Psoas muscle (tissue), 8 donors: ENCODE results near the gene OSCP1. TPM values are rescaled to one million over a fixed set of nuclear protein-coding genes. Genes with fewer than 3 reads are reported as not detected.

Source experiments
- ATAC-seq, 4 donors: fragments of 200-7000 bp; cut with Tn5 transposase; one replicate each; pipeline ENCODE4 v1.9.1; 2020; ENCODE audit warnings: moderate library complexity in 3 of 4, mild to moderate bottlenecking in 2 of 4
- DNase-seq, 2 donors: peaks; one replicate each; pipeline ENCODE4 v3.0.0-alpha.2; 2020
- H3K27ac ChIP-seq: fragments of 200-600 bp; one replicate; pipeline ENCODE4 v1.8.0; 2022
- H3K27me3 ChIP-seq, 3 donors: fragments of 200-600 bp in 1 of 3; one replicate each; pipeline versions ENCODE4 v1.6.1 to v1.8.0; 2013 to 2022; ENCODE audit warnings: low read length in 2 of 3, mild to moderate bottlenecking in 2 of 3, moderate library complexity in 1 of 3; ENCODE audit not compliant: insufficient read depth in 3 of 3
- H3K36me3 ChIP-seq, 2 donors: fragments of 200-600 bp in 1 of 2; one replicate each; pipeline versions ENCODE4 v1.6.1 to v1.8.0; 2013 to 2022; ENCODE audit warnings: low read depth in 1 of 2, mild to moderate bottlenecking in 1 of 2, moderate library complexity in 1 of 2; ENCODE audit not compliant: insufficient read depth in 1 of 2
- H3K4me1 ChIP-seq: fragments of 200-600 bp; one replicate; pipeline ENCODE4 v1.8.0; 2022
- H3K4me3 ChIP-seq: fragments of 200-600 bp; one replicate; pipeline ENCODE4 v1.8.0; 2022; ENCODE audit warnings: mild to moderate bottlenecking
- H3K9me3 ChIP-seq: fragments of 200-600 bp; one replicate; pipeline ENCODE4 v1.8.0; 2022
- WGBS, 3 donors: extraction: QIAGEN DNeasy Blood & Tissue Kit; methylation state at CpG; one replicate each; pipeline versions ENCODE4 v1.1.6 to v1.1.7; 2013; 5-methylcytosine and 5-hydroxymethylcytosine counted together
- intact Hi-C, 2 donors: fragments of 100-400 bp; cut with DNase I; formaldehyde crosslinking; loops; one replicate each; pipeline versions ENCODE4 v1.11.0 to v1.14.2; 2022
- polyA plus RNA-seq, 3 donors: library from polyadenylated mRNA; stranded (reverse); fragments of 200-250 nt; gene quantifications; one replicate each; pipeline ENCODE4 v1.2.3, GENCODE V29; 2013
- total RNA-seq, 4 donors: library from RNA; stranded (reverse); fragmentation: NEBNext Ultra II Directional in 2 of 4; extraction: Animal tissue kit (Norgen Biotek cat#: 25700) in 2 of 4; gene quantifications; one replicate each; pipeline versions ENCODE4 v1.2.1 to v1.2.4, GENCODE V29; 2021 to 2023
- TF ChIP-seq, protein P1 (sequence below): fragments of 200-600 bp; IDR thresholded peaks from one replicate; pipeline ENCODE4 v1.8.0; 2022; ENCODE audit warnings: antibody characterized with exemption
- donor health status: healthy with polysubstance abuse.
- donor health status: DM: no; HTN: no; CAD: no; lungs with moderate emphysema.
- donor health status: Bipolar disorder and iron deficiency.
- donor health status: healthy.
- donor health status: DM: yes; HTN: yes; CAD: no.
- donor health status: DM: no; HTN: no; CAD: no.
- donor health status: DM: no; HTN: no; CAD: no.
- donor health status: DM: yes; HTN: yes; CAD: no.

OSCP1 gene
- total and polyA plus RNA-seq, 7 donors: 2.5 to 5.5 (median 4.2) TPM

DNA sequence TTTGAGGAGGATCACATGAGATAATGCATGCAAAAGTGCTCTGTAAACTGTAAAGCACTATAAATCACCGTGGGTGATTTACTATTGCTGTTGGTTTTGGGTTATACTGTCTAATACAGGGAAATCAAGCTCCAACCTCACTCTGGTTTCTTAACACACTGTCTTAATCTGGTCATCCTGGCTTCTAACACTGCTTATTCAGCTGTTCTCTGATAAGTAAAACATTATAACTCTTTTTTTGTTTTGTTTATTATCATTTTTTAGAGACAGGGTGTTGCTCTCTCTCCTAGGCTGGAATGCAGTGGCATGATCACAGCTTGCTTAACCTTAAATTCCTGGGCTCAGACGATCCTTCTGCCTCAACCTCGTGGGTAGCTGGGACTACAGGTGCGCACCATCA, 30.7 kb downstream of the OSCP1 start:
- ATAC-seq (peak in 3 of 4 donors; percentile 21 to 41 (median 24)), DNase-seq (no peak)
- no peaks in the 10 kb centered on the region for H3K27me3 ChIP-seq
- H3K36me3 ChIP-seq: peaks cover 0 to 19% of the 10 kb centered on the region in 2 donors
- TF ChIP-seq, protein P1, sequence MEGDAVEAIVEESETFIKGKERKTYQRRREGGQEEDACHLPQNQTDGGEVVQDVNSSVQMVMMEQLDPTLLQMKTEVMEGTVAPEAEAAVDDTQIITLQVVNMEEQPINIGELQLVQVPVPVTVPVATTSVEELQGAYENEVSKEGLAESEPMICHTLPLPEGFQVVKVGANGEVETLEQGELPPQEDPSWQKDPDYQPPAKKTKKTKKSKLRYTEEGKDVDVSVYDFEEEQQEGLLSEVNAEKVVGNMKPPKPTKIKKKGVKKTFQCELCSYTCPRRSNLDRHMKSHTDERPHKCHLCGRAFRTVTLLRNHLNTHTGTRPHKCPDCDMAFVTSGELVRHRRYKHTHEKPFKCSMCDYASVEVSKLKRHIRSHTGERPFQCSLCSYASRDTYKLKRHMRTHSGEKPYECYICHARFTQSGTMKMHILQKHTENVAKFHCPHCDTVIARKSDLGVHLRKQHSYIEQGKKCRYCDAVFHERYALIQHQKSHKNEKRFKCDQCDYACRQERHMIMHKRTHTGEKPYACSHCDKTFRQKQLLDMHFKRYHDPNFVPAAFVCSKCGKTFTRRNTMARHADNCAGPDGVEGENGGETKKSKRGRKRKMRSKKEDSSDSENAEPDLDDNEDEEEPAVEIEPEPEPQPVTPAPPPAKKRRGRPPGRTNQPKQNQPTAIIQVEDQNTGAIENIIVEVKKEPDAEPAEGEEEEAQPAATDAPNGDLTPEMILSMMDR: no peak
- H3K27ac ChIP-seq: peak overlapping the region; percentile 83
- no peak overlapping the region for H3K4me3 ChIP-seq
- 42 to 69% (median 46%) methylated on average over 4 of the region's 4 CpGs for WGBS, 3 donors
- no peaks in the 10 kb centered on the region for H3K9me3 ChIP-seq
- intact Hi-C loops: no loop called here
- H3K4me1 ChIP-seq: peaks cover 23% of the 10 kb centered on the region

GRCh38 chr1:36419140-36419539, 31.1 kb downstream of the OSCP1 start:
- H3K4me3 ChIP-seq: no peak overlapping the region
- ATAC-seq: peak; percentile 75 to 90 (median 86)
- intact Hi-C loops: no loop called here

DNA sequence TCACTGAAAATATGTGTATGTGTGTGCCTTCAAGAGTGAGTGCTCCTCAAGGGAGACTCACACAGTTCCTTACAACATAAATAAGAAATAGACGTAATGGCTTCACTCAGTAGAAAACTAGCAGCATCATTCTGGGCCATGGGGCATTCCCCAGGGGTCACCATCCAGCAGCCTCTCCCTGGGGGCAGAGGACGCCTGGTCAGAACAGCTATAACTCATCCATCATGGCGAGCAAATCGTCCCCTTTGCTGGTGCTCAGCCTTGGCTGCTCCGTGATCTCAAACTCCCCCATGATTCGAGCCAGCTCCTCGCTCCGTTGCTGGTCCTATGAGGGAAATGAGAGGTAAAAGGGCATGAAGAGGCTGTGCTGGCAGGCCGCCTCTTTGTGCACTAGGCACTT, 32.3 kb downstream of the OSCP1 start:
- H3K36me3 ChIP-seq: peaks cover 0 to 16% of the 10 kb centered on the region in 2 donors
- TF ChIP-seq, protein P1: no peak
- 84 to 90% (median 86%) methylated on average over 9 of the region's 9 CpGs for WGBS, 3 donors
- no peak overlapping the region for H3K27ac ChIP-seq
- no peak overlapping the region for H3K4me3 ChIP-seq
- H3K9me3 ChIP-seq: no peaks in the 10 kb centered on the region
- ATAC-seq (no peak), DNase-seq (no peak)
- intact Hi-C loops: no loop called here
- no peaks in the 10 kb centered on the region for H3K27me3 ChIP-seq
- peaks cover 23% of the 10 kb centered on the region for H3K4me1 ChIP-seq

More at GRCh38 chr1:36419140-36419539, 31.1 kb downstream of the OSCP1 start:
- Histone ChIP-seq H3K27ac (peak overlapping the region; percentile 83), H3K36me3 (peaks cover 0 to 19% of the 10 kb centered on the region in 2 donors), H3K4me1 (peaks cover 23% of the 10 kb centered on the region), H3K27me3 (no peaks in the 10 kb centered on the region), H3K9me3 (no peaks in the 10 kb centered on the region)
- TF ChIP-seq, protein P1: no peak
- no peak for DNase-seq
- 24 to 43% (median 39%) methylated on average over 3 of the region's 3 CpGs for WGBS, 3 donors

GRCh38 chr1:36415661-36416326, 34.5 kb downstream of the OSCP1 start:
- H3K27me3 ChIP-seq: no peaks in the 10 kb centered on the region
- H3K9me3 ChIP-seq: no peaks in the 10 kb centered on the region
- H3K4me1 ChIP-seq: peaks cover 23% of the 10 kb centered on the region
- no peaks in the 10 kb centered on the region for H3K36me3 ChIP-seq
- intact Hi-C loops: no loop called here
- TF ChIP-seq, protein P1: no peak
- ATAC-seq (no peak), DNase-seq (no peak)
- H3K27ac ChIP-seq: no peak overlapping the region
- H3K4me3 ChIP-seq: no peak overlapping the region
- 83 to 87% (median 85%) methylated on average over 15 of the region's 15 CpGs for WGBS, 3 donors

GRCh38 chr1:36414384-36414783, 35.9 kb downstream of the OSCP1 start:
- Histone ChIP-seq H3K9me3 (no peaks in the 10 kb centered on the region), H3K4me1 (peaks cover 9% of the 10 kb centered on the region), H3K36me3 (no peaks in the 10 kb centered on the region), H3K4me3 (no peak overlapping the region), H3K27me3 (no peaks in the 10 kb centered on the region), H3K27ac (no peak overlapping the region)
- WGBS, 3 donors: 86 to 87% (median 87%) methylated on average over 4 of the region's 4 CpGs
- TF ChIP-seq, protein P1: no peak
- DNase-seq: no peak
- intact Hi-C loops: no loop called here
- ATAC-seq: no peak
